NCI-H446 treated with DMSO at 0.1 percent for 48 hours (cell line): Measurements from ENCODE around the gene RBMS1.

ENCODE experiments used
- DNase-seq: peaks from one replicate; lab custom pipeline; 2025; lab: John Stamatoyannopoulos, UW

Gene RBMS1

DNA sequence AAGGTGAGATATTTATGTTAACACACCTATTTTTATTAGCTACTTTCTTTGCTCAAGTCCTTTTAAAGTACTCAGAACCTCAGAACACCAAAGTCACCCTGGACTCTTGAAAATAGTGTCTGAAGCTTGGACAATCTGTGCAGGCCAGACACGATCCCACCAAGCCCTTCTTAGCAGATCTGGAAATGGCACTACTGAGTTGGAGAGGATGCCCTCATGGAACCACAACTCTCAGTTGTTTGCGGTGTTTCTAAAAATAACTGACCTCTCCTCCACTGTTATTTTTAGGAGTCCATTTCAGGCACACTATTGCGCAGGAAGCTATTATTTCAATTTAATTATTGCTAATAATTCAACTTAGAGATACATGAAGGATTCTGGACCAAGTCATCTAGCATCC, 190.1 kb downstream of the RBMS1 start:
- DNase-seq = no peak

DNA sequence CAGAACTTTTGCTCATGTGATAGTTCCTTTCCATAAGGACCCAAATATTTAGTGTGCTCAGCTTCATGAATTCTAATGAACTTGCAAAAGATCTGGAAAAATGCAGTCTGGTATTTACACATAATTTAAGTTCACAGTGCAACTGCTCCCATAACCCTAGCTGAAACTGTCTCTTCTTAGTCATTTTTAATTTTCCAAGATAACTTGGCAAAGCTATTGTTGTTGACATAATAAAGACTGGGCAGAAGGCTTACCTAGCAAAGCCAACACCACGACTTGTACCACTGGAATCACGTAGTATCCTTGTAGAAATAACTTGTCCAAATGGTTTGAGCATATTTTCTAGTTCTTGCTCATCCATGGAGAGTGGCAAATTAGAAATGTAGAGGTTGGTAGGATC, 190.5 kb downstream of the RBMS1 start:
- DNase-seq = no peak

DNA sequence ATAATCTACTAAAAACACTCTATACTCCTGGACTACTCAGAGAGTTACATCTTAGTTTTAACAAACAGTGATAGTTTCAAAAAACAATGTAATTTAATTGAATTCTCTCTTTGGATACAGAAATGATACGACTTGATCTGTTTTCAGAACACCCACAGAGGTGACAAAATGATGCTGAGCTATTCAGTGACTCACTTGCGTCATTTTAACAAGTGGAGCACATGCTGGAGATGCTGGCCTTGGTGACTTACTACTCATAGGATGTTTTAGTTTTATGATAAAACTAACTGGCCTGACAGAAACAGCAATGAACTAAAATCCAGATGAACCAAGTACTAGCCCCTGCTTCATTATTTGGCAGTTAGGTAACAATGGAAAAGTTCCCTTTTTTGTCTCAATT, 192.2 kb downstream of the RBMS1 start:
- DNase-seq = no peak

DNA sequence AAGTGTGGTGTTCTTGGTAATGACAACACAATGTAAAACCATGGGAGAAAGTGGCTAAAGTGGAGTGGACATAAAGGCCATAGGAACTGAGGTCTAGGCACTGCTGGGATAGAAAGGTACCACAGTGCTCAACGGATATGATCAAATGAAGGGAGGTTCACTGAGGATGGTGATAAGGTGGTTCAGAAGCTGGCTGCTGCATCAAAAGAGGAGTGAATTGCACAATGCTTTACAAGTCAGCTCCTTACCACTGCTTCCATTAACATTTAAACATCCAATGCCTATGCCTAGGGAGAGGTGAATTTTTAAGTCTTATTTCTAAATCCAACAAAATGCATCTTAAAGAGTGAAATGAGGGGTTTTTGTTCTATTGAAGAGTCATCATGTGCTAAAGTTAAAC, 193.4 kb downstream of the RBMS1 start:
- no peak for DNase-seq

DNA sequence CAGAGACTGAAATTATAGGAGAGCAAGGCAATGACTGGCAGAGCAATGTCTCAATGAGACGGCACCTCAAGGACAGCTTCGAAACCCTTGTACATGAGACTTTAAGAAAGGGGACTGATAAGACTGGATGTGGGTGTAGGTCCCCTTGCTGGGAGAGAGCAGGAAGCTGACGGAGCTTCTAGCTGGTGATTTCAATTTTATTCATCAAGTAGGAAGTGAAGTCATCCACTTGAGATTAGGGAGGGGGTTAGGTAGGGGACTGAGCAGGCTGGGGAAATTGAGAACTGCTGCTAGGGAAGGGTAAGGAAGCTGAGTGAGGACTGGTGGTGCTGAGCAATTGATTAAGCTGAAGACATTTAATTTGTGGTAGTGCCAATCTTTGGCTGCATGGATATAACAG, 194.1 kb downstream of the RBMS1 start:
- no peak for DNase-seq

DNA sequence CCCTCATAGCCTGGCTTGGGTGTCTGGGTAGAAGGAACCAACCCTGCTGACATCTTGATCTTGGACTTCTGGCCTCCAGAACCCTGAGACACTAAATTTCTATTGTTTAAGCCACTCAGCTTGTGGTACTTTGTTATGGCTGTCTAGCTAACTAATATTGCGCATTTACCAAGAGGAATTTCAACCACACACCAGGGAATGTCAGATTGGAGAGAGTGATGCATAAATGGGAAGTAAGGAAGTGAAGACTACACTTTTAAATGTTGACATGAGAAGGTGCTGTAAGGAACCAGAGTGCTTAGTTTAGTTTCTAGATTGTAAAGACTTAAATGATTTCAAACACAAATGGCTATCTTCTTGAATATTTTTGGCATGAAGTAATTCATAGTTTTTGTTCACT, 194.6 kb downstream of the RBMS1 start:
- no peak for DNase-seq

DNA sequence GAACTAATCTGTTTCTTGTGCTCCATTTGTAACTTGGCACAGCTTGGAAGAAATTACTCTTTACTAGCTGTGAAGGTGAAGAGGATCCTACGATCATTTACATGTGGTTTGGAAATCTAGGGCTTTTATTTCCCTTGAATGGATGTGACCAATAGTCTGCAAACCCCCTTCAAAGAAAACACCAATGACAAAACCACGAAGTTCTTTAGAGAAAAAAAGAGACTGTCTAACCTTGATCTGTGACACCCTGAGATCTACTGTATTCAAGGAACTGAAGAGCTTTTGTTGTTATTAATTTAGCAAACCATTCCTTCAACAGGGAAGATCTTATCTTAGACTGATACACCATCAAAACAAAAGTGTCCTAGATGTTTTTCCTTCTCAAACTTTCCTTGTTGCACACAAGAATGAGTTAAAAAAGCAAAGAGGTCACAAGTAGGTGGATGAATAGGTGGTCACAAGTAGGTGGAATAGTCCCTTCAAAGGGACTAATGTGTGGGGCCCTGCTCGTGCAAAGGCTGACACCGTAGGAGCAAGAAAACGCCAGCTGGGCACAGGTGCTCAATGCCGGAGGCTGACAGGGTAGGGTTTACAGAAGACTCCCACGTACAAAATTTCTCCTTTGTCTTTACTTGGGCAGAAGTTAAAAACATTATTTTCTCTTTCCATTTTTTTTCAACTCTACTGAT, 197.9 kb downstream of the RBMS1 start:
- DNase-seq = no peak

DNA sequence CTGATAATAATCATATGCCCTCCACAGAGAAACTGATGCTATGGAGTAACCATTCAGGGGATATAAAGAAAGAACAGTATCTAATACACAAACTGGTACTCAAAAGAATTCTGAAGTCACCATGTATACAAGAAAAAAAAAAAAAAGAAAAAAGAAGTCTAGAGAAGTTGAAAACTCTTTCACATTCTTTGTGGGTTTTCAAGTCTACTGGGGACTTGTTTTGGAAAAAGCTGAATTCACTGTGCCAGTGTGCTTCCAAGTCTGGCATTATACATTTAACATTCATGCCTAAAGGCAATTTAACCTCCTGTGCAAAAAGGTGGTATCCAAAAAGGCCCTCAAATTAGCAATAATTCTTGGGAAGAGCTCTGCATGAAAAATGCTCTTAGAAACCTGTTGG, 198.7 kb downstream of the RBMS1 start:
- DNase-seq = no peak

DNA sequence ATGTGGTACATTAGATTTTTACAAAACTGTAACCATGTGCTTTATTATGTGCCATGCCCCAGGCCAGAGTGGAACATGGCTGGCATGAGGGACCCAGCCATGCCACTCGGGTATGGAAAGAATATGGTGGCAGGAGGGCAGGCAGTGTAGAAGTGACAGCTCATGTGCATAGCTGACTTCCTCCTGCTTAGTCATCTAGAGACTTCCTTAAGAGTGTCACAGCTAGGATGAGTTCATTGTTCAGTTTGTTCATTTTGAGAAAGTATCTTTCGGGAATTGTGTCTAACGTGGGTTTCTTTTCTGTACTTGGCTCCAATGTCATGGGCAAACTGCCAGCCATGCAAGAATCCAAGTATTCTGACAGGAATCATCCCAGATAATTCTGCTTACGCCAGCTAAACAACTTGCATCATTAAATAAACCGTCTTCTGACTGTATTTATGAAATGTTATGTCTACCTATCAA, 199.2 kb downstream of the RBMS1 start:
- DNase-seq = peak; percentile 56

DNA sequence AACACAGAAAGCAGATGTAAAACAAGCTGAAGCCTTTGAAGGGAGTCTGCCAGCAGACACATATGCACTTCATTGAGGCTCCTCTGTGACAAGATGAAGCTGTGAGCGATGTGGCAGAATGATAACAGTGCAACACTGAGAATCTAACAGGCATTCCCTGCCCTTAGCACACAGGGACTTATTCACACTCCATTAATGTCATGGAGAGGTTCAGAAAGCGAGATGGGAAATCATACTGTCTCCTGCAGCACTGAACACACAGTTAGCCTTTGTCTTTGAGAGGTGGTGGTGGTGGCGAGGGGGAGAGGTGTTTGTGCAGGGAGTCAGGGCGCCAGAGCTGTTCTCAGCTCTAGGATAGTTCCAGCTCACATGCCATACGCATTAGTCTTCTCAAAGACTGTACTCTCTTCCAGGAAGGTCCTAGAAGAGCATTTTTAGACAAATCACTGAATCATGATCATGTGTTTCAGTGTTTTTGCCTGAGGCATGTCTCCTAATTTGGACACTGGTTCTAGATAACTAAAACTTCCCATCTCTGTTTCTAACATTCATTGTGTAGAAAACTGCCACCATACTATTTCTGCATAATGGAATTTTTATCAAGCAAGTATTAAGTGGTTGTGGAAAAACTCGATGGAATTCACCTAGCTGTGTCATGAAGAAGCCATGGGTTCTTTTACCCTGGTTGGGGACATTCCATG, 200.1 kb downstream of the RBMS1 start:
- no peak for DNase-seq

DNA sequence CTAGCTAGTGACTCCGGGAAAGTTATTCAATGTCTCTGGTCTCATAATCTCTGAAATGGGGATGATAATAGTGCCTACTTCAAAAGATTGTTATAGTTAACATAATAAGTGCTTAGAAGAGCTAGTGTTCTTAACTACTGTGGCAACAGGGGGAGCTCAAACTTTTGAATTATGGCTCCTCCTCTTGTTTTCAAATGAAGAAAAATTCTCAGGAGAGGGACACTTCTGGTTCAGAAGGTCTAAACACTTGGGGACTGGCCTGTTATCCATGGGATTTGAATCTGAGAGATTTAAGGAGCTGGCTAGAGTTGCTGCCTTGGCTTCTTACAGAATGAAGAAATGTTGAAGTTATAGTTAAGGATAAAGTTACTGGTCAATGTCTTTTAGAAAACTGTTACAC, 201.4 kb downstream of the RBMS1 start:
- DNase-seq = no peak

DNA sequence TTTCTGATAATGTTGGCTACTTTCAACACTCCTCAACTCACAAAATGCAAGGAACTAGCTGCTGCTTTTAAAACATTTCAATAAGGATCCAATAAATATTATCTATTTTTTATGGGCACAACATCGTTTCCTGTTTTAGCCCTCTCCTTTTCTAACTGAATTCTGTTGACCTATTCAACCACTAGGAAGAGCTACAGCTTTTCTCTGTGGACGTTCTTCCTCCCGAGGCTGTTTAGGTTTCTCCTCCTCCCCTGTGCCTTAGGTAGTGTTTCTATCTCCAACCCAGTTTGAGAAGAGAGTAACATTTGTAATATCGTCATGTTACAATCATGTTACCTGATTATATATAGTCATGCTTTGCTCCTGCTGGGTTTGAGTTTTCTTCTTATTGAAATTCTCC, 202.2 kb downstream of the RBMS1 start:
- DNase-seq = no peak

DNA sequence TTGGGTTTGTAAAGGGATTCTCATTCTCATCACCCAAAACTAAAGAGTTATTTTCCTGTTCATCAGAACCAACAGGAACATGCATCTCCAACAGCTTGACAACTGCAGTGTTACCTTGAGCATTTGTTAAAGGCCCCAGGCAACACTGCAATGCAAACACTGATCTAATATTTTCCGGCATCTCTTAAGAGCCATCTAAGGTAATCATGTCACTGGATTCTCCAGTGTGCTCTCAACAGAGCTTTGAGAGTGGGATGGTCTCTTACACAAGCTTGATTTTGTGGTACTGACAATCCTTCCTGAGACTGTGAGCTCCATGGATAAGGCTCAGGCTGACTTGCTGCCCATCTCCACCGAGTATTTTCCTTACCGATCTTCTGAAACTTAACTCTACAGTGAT, 203.0 kb downstream of the RBMS1 start:
- no peak for DNase-seq

DNA sequence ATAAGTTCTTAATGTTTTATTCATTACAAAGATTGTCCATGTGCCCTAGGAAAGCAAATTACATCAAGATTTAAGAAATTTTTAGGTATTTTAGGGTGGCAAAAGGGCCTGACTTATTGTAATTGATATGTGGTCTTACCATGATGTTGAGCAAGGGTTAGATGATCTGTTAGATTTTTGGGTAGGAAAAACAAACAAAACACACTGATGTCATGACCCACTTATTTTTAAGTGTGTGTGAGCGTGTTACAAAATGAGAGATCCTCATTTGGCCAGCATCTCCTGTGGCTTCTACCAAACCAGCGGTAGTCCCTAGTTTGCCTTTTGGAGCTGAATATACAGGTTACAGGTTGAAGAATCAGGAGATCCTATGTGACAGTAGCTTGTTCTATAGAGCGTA, 203.8 kb downstream of the RBMS1 start:
- DNase-seq = no peak

DNA sequence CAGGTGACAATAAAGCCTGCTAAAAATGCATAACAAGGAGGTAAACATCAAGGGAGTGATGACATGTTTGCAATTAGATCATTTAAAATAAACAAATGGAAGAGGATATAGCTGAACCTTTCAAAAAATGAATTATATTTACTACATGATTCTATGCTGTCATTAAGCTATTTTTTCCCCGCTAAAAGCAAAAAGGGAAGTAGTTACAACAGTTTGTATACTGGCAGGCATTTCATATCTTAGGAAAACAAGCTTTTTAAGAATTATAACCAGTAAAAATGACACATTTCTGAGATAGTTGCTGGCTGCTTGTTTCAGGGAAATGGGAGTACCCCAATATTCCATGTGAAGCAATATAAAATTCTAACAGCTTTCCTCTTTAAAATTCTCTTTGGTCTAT, 204.5 kb downstream of the RBMS1 start:
- no peak for DNase-seq

DNA sequence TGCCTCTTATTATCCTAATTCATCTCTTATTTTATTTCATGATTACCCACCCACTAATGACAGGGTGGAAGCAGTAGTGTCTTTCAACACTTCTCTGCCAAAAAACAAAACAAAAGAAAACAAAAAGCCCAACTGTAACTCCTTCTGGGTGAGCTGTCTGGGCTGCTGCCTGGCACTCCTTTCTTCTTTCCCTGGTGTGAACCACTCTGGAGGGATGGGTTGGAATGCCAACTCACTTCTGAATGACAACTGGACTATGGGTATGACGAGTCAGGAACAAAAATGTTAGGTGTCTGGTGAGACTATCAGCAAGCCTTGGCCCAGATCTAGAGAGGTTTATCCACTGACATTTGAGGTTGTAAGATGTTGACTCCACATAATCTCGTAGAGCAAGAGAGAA, 205.3 kb downstream of the RBMS1 start:
- DNase-seq = no peak

DNA sequence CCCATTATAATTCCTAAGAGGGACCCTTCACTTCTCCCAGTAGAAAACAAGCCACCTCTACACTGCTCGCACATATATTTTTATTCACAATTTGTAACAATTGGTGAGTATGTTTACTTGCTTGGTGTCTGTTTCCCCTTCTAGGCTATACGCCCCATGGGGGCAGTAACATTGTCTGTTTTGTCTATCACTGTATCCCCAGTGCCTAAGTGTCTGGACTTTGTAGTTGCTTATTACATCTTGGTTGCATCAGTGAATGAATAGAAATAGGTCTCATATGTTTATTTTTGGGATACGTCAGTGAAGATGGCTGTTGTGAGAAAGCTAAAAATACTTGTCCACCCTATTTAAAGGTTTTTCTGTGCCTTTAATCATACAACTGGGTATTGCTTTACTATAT, 206.1 kb downstream of the RBMS1 start:
- DNase-seq = no peak

DNA sequence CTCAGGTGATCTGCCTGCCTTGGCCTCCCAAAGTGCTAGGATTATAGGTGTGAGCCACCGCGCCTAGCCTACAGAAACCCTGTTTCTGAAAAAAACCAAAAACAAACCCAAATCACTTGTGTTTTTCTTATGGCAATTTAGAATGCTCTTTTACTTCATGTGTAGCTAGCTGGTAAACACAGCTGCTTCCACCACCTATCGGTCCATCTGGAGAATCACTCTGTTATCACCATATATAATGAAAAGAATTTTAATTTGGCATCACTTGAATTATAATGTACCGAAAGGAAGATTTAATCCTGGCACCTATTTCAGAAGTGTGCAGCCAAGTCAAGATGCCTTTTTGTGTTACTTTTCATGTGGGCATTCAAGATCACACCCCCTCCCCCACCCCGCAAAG, 207.1 kb downstream of the RBMS1 start:
- DNase-seq = no peak

DNA sequence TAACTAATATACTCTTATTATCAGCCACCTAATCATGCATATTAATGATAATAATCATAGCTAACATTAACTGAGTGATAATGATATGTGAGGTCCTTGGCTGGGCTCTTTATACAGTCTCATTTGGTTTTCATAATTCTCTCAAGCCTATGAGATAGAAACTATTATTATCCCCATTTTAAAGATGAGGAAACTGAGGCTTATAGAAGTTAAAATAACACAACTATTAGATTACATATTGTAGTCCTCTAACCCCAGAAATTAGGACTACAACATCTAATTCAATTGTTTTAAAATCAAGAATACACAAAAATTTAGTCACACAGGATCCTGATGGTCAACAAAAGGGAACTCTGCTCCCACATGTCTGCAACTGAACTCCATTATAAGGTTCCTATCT, 209.9 kb downstream of the RBMS1 start:
- DNase-seq = no peak

DNA sequence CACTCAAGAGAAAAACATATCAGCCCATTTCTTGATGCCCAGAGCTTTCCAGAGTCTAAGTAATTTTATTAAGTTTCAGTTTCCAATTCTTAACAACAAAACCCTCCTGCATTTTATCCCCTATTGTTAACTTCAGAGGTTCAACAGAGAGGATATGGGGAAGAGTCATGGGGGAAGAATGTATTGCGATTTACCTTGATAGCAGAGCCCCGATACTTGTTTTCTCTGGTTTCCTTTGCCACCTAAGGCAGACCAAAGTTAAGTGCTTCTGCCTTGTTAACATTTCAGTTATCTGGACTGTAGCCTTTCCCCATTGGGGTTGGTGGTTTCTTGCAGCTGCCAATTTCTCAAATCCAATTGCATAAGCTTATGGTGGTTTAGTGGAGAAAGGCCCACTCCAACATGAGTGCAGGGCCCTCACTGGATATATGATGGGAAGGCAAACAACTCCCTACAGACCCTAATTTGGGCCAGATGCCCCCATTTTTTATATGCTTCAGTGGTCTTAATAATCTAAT, 211.5 kb downstream of the RBMS1 start:
- DNase-seq = no peak

DNA sequence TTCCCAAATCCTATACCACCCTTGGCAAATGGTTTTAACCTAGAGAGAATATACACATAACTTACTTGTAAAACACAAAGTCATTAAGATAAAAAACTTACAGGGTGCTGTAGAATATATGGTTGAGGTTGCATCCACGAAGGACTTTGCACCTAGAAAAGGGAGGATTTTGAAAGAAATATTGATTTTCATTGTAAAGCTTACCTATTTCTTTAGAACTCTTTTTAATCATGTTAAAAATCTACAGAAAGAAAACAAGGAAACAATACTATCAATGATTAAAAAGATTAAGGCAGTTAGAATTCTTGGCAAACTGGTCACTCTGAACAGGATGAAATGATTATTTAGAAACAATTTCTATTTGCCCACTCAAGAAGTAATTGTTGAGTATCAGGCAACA, 212.4 kb downstream of the RBMS1 start:
- no peak for DNase-seq

DNA sequence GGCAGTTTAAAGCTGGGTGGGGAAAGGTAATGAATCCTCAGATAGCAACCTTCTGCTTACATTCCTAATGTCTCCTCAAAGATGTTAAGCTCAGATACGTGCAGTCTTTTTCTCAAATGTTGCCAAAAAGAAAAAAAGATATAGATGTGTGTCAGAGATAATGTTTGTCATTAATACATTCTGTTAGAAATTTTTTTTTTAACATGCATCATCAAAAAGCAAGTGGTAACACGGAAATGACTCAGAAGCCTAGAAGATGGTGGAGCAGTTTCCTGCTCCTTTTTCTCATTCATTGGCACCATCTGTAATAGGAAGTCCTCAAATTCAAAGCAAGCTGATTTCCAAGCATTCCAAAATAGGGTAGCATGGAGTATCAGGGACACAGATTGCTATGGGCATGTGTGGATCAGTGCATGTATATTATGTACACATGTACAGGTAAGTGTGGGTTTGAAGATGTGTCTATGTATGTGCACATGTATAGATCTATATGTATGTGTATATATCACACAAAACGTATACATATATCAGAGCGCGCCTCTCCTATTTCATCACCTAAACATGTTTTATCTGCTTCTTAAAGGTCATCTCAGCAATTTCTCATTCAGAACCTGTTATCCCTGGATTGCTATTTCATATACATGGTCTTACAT, 213.7 kb downstream of the RBMS1 start:
- no peak for DNase-seq

DNA sequence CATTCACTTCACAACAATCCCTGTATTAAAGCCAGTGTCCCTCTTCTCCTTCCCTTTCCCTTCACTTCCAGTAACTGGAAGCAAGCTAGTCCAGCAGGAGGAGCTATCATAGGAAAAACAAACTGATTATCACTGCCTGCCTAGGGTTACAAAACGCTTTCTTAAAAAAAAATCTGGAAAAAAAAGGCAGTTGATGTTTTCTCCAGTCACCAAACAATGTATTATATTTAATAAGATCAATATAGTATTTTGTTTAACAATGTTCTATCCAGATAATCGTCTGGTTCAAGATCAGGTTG, 214.8 kb downstream of the RBMS1 start:
- no peak for DNase-seq
